DOHH2 (cell line): Measurements from ENCODE around the gene DOK6.

Experiments used
- H3F3A ChIP-seq: fragments of 200-600 bp; sonication (generic), shearing (Covaris generic); 2 replicates; pipeline ENCODE4 v1.6.0; 2016; ENCODE audit warnings: antibody characterized with exemption, mild to moderate bottlenecking; ENCODE audit not compliant: control insufficient read depth, insufficient read depth
- H3K27ac ChIP-seq: fragments of 200-600 bp; sonication (generic); 2 replicates; pipeline ENCODE4 v1.5.1; 2014; ENCODE audit warnings: low read depth, mild to moderate bottlenecking, low read length, moderate library complexity
- H3K27me3 ChIP-seq: fragments of 200-600 bp; sonication (generic); 2 replicates; pipeline ENCODE4 v1.6.1; 2014; ENCODE audit warnings: mild to moderate bottlenecking, low read length, mixed read lengths; ENCODE audit not compliant: control insufficient read depth
- H3K36me3 ChIP-seq: fragments of 200-600 bp; sonication (generic); 2 replicates; pipeline ENCODE4 v1.6.1; 2014; ENCODE audit warnings: mild to moderate bottlenecking, low read length, moderate library complexity, mixed read lengths; ENCODE audit not compliant: control insufficient read depth
- H3K4me1 ChIP-seq: fragments of 200-600 bp; sonication (generic); 2 replicates; pipeline ENCODE4 v1.6.1; 2014; ENCODE audit warnings: mild to moderate bottlenecking, low read length, mixed read lengths; ENCODE audit not compliant: control insufficient read depth
- H3K4me2 ChIP-seq: fragments of 200-600 bp; sonication (generic); 2 replicates; pipeline ENCODE4 v1.6.0; 2014; ENCODE audit warnings: mild to moderate bottlenecking, low read length, moderate library complexity
- H3K4me3 ChIP-seq: fragments of 200-600 bp; sonication (generic); 2 replicates; pipeline ENCODE4 v1.5.1; 2014; ENCODE audit warnings: mild to moderate bottlenecking, low read length, mixed read lengths
- H3K79me2 ChIP-seq: fragments of 200-600 bp; sonication (generic); 2 replicates; pipeline ENCODE4 v1.6.1; 2014; ENCODE audit warnings: mild to moderate bottlenecking, low read length, mixed read lengths; ENCODE audit not compliant: control insufficient read depth
- H3K9me2 ChIP-seq: fragments of 200-600 bp; sonication (generic); replicated peaks from 2 replicates; pipeline ENCODE4 v1.6.1; 2014; ENCODE audit warnings: mild to moderate bottlenecking, low read length, mixed read lengths; ENCODE audit not compliant: control insufficient read depth
- H3K9me3 ChIP-seq: fragments of 200-600 bp; sonication (generic); 2 replicates; pipeline ENCODE4 v1.6.1; 2014; ENCODE audit warnings: antibody characterized with exemption, low read length, mixed read lengths; ENCODE audit not compliant: control insufficient read depth, insufficient read depth
- H4K20me1 ChIP-seq: fragments of 200-600 bp; sonication (generic); 2 replicates; pipeline ENCODE4 v1.6.0; 2014; ENCODE audit warnings: low read depth, mild to moderate bottlenecking, antibody characterized with exemption, low read length, moderate library complexity; ENCODE audit not compliant: control insufficient read depth, insufficient read depth
- EZH2phosphoT487 ChIP-seq: fragments of 200-600 bp; sonication (generic); IDR thresholded peaks from 2 replicates; pipeline ENCODE4 v1.6.1; 2017; ENCODE audit warnings: borderline replicate concordance, mild to moderate bottlenecking, antibody characterized with exemption, low read length, moderate library complexity, mixed read lengths
- TF ChIP-seq, protein P1 (sequence below): fragments of 200-600 bp; sonication (generic); IDR thresholded peaks from one replicate; pipeline ENCODE4 v1.5.1; 2014; ENCODE audit warnings: antibody characterized with exemption, mild to moderate bottlenecking, low read depth, low read length; ENCODE audit not compliant: poor library complexity, severe bottlenecking

The DOK6 gene

GRCh38 chr18:69774831-69775230 lies 374.1 kb downstream of the DOK6 start:
- no peak overlapping the region for H3K4me2 ChIP-seq
- no peaks in the 10 kb centered on the region for H4K20me1 ChIP-seq
- TF ChIP-seq, protein P1, sequence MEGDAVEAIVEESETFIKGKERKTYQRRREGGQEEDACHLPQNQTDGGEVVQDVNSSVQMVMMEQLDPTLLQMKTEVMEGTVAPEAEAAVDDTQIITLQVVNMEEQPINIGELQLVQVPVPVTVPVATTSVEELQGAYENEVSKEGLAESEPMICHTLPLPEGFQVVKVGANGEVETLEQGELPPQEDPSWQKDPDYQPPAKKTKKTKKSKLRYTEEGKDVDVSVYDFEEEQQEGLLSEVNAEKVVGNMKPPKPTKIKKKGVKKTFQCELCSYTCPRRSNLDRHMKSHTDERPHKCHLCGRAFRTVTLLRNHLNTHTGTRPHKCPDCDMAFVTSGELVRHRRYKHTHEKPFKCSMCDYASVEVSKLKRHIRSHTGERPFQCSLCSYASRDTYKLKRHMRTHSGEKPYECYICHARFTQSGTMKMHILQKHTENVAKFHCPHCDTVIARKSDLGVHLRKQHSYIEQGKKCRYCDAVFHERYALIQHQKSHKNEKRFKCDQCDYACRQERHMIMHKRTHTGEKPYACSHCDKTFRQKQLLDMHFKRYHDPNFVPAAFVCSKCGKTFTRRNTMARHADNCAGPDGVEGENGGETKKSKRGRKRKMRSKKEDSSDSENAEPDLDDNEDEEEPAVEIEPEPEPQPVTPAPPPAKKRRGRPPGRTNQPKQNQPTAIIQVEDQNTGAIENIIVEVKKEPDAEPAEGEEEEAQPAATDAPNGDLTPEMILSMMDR: no peak
- H3F3A ChIP-seq: no peaks in the 10 kb centered on the region
- no peaks in the 10 kb centered on the region for H3K36me3 ChIP-seq
- H3K79me2 ChIP-seq: no peaks in the 10 kb centered on the region
- H3K4me3 ChIP-seq: no peak overlapping the region
- H3K4me1 ChIP-seq: no peaks in the 10 kb centered on the region
- no peaks in the 10 kb centered on the region for H3K27me3 ChIP-seq
- no peak overlapping the region for H3K27ac ChIP-seq
- no peaks in the 10 kb centered on the region for H3K9me3 ChIP-seq
- H3K9me2 ChIP-seq: no peaks in the 10 kb centered on the region

GRCh38 chr18:69777248-69777647 lies 376.6 kb downstream of the DOK6 start:
- H3K4me3 ChIP-seq: no peak overlapping the region
- H4K20me1 ChIP-seq: no peaks in the 10 kb centered on the region
- no peaks in the 10 kb centered on the region for H3K9me2 ChIP-seq

GRCh38 chr18:69778680-69779079 lies 378.0 kb downstream of the DOK6 start:
- H3K79me2 ChIP-seq: no peaks in the 10 kb centered on the region
- no peak overlapping the region for H3K4me2 ChIP-seq
- no peaks in the 10 kb centered on the region for H4K20me1 ChIP-seq
- no peak overlapping the region for H3K4me3 ChIP-seq
- TF ChIP-seq, protein P1: no peak
- no peak for TF ChIP-seq EZH2phosphoT487
- no peaks in the 10 kb centered on the region for H3K9me2 ChIP-seq
- H3K36me3 ChIP-seq: no peaks in the 10 kb centered on the region
- no peaks in the 10 kb centered on the region for H3K27me3 ChIP-seq
- no peaks in the 10 kb centered on the region for H3F3A ChIP-seq
- no peaks in the 10 kb centered on the region for H3K9me3 ChIP-seq
- no peak overlapping the region for H3K27ac ChIP-seq
- H3K4me1 ChIP-seq: no peaks in the 10 kb centered on the region

More at GRCh38 chr18:69777248-69777647, 376.6 kb downstream of the DOK6 start:
- Histone ChIP-seq H3K79me2 (no peaks in the 10 kb centered on the region), H3K27ac (no peak overlapping the region), H3K4me2 (no peak overlapping the region), H3K9me3 (no peaks in the 10 kb centered on the region), H3K36me3 (no peaks in the 10 kb centered on the region), H3K4me1 (no peaks in the 10 kb centered on the region), H3K27me3 (no peaks in the 10 kb centered on the region), H3F3A (no peaks in the 10 kb centered on the region)
- TF ChIP-seq EZH2phosphoT487: no peak
- TF ChIP-seq, protein P1: no peak

DNA sequence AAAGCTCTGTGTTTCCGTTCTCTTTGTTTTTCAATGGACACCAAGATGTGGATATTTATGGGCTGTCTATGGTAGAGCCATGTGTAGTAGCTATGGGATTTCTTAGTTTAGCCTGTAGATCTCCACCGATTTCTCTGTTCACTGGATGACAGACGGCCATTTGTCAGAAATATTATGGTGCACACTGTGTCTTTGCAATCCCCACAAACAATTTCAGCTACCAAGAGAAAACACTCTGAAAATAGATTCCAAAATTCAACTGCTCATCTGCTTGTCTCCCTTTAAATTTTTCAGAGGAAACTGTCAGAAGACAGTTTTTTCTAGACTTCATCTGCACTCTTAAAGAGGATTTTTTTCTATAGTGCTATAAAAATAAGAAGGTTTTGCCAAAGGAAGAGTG lies 380.2 kb downstream of the DOK6 start:
- Histone ChIP-seq H4K20me1 (no peaks in the 10 kb centered on the region), H3K36me3 (no peaks in the 10 kb centered on the region), H3K4me1 (no peaks in the 10 kb centered on the region), H3K9me2 (no peaks in the 10 kb centered on the region), H3K27me3 (no peaks in the 10 kb centered on the region), H3K79me2 (no peaks in the 10 kb centered on the region), H3K27ac (no peak overlapping the region), H3K4me2 (no peak overlapping the region), H3F3A (no peaks in the 10 kb centered on the region), H3K4me3 (no peak overlapping the region), H3K9me3 (no peaks in the 10 kb centered on the region)
- TF ChIP-seq EZH2phosphoT487: no peak
- TF ChIP-seq, protein P1: no peak
